Subcutaneous adipose tissue (tissue), 4 donors: Measurements from ENCODE around the gene NOS1AP. TPM values are rescaled to one million over a fixed set of nuclear protein-coding genes. Genes with fewer than 3 reads are reported as not detected.

ENCODE experiments used
- total RNA-seq, 4 donors: library from RNA; depleted of rRNA; stranded (reverse); fragments of >200 nt; gene quantifications; one replicate each; pipeline ENCODE4 v1.1.0, GENCODE V29; 2016
- TF ChIP-seq, protein P1 (sequence below): fragments of 450-650 bp; IDR thresholded peaks from one replicate; pipeline ENCODE4 v1.5.1; 2016; ENCODE audit warnings: low read depth, mild to moderate bottlenecking, control low read depth, antibody characterized with exemption, moderate library complexity

Gene NOS1AP
- total RNA-seq, 4 donors from 2014 or later = 0.51 to 5.1 (median 0.96) TPM

DNA sequence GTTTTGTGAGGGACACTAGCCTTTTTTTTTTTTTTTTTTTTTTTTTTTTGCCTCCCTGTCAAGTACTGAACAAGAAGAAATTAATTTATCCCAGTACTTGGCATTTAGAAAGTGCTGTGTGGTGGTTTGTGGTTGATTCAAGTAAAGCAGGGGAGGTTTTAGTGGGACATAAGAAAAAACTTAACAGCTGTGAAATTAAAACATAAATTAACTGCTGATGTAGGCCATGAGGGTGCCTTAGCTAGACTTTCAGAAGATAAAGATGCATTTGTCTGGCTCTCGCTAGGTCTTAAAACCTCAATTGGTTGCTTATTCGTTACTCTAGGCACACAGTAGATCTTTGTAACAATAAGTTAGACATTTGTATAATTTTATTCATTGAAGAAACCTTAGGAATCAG lies 254.9 kb downstream of the NOS1AP start:
- TF ChIP-seq, protein P1, sequence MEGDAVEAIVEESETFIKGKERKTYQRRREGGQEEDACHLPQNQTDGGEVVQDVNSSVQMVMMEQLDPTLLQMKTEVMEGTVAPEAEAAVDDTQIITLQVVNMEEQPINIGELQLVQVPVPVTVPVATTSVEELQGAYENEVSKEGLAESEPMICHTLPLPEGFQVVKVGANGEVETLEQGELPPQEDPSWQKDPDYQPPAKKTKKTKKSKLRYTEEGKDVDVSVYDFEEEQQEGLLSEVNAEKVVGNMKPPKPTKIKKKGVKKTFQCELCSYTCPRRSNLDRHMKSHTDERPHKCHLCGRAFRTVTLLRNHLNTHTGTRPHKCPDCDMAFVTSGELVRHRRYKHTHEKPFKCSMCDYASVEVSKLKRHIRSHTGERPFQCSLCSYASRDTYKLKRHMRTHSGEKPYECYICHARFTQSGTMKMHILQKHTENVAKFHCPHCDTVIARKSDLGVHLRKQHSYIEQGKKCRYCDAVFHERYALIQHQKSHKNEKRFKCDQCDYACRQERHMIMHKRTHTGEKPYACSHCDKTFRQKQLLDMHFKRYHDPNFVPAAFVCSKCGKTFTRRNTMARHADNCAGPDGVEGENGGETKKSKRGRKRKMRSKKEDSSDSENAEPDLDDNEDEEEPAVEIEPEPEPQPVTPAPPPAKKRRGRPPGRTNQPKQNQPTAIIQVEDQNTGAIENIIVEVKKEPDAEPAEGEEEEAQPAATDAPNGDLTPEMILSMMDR = no peak

DNA sequence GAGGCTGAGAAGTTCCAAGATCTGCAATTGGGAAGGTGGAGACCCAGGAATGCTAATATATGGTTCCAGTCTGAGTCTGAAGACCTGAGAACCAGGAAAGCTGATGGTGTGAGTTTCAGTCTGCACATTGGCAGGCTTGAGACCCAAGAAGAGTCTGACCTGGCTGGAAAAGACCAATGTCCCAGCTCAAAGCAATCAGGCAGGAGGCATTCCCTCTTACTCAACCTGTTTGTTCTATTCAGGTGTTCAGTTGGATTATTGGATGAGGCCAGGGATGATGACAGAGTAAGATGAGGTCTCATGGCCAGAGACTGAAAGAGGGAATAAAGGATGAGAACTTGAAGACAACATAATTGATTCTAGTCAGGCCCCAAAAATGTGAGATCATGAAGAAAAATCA lies 257.1 kb downstream of the NOS1AP start:
- TF ChIP-seq, protein P1 = no peak

DNA sequence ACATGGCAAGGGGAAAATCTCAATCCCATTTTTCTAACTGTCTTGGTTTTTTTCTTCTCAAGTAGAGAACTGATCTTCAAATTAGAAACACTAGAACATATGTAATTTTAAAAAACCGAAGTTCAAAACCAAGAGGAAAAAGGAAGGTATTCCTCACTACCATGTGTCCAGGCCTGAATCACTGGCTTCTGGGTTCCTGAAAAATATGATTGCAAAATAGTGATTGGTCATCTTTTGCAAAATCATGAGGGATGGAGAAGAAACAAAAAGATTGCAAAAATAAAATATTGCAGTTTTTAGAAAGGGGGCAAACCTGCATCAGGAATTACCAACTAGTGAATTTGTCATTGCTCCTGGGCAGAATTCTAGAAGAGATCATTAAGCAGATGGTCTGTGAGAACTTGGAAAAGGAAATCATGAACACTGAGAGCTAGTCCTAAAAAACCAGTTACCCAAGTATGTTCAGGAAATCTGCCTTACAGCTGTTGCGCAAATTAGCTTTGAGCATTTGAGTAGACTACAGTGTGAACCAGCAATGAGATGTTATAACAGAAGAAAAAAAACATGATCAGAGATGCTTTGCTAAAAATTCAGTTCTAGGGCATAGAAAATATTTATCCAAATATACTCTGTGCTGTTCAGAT lies 257.8 kb downstream of the NOS1AP start:
- TF ChIP-seq, protein P1 = no peak

DNA sequence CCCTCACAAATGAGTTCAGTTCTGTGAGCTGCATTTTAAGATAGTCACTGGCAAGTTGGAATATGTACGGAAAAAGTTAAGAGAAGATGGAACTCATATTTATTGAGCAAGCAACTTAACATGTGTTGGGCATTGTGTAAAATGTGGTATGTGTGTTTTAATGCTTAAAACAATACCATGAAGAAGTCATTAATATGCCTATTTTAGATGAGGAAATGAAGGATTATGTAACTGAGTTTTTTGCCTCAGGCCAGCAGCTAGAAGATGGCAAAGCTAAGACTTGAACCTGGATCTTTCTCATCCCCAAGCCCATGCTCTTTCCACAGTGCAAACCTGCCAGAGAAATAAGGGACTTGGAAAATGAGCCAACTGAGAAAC lies 258.3 kb downstream of the NOS1AP start:
- TF ChIP-seq, protein P1 = no peak

DNA sequence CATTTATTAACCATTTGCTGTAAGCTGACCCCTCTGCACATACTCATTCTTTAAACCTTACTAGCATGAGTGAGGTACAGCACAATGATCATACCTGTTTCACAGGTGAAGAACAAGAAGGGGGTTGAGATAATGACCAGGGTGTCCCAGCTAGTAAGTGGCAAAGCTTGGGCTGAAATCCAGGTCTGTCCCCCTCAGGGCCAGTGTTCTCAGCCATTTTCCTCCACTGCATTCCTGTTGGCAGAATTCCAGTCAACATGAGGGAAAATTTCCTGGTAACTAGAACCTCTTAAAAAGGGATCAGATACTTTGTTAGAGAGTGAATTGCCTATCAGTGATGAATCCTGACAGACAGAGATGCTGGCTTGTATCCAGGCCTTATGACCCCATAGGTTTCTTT lies 259.0 kb downstream of the NOS1AP start:
- TF ChIP-seq, protein P1 = no peak

DNA sequence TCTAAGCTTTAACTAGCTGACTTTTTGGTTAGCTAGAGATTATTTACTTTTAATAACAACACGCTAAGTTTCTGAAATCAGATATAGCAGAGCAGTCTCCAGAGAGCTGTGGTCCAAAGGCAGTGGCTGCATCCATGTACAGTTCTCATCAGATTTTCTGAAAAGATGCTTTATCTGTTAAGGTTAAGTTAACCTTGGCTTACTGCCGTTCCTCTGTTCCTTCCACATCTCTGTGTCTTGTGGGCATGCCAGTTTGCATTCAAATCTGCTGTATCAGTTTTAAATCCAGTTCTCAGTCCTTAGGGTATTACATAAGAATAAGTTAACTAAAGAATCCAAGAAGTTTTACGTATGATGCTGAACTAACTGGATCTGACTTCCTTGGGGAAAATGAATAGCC lies 260.3 kb downstream of the NOS1AP start:
- TF ChIP-seq, protein P1 = no peak

DNA sequence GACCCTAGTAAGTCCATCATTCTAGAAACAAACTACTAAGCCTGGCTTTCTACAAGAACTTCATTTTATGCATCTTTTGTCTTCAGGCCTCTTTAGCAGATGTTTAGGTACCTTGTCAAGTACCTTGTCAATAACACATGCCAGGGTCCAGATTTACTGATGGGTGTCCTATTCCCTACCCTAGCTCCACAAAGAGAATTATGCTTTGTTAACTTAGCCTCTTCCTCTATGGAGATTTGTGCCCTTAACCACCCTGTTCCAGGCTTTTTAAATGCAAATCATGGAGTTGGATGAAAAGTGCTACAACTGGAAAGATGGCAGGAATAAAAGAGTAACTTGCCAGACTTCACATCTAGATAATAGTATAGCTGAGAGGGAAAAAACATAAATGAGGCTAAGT lies 264.5 kb downstream of the NOS1AP start:
- TF ChIP-seq, protein P1 = no peak
